ENCODE measurements around the gene RASGRF1. TPM values are rescaled to one million over a fixed set of nuclear protein-coding genes. Genes with fewer than 3 reads are reported as not detected.

The RASGRF1 gene
- total and polyA plus RNA-seq, 9 of the 15 experiments (the other 6 are each of a cell fraction or from before 2014, with no cell fraction given) = 0.03 to 0.58 (median 0.06) TPM; not detected in 1

DNA sequence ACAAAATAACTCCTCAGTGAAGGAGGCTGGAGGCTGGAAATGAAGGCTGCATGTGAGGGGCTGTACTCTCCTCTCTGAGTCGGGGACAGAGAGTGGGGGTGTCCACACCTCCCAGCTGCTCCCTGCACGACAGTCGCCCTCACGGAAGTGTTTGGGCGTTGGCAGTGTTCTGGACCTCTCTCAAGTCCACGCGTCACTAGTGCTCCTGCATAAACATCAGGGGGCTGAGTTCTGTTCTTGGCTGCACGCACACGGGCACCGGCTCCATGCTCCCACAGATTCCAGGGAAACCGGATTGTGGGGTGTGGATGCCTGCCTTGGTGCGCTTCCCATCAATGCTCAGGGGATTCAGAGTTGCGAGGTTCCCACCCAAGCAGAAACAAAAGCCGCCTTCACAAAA lies 7.4 kb downstream of the RASGRF1 start:
- no TSS peak for BruUV-seq (replicated peaks)
- Histone ChIP-seq H3K27ac (ENCODE audit: extremely low read depth, low read depth, low read length) (no peak overlapping the region), H3K79me2 (ENCODE audit: control insufficient read depth, insufficient read depth, low read length) (no peaks in the 10 kb centered on the region), H3K9me1 (ENCODE audit: control insufficient read depth, insufficient read depth, low read length) (no peaks in the 10 kb centered on the region), H2AFZ (ENCODE audit: low read depth, low read length) (no peak overlapping the region), H3K27me3 (ENCODE audit: control insufficient read depth in 2 of 2, insufficient read depth in 2 of 2, low read length in 2 of 2) (peaks cover 0 to 50% of the 10 kb centered on the region in 2 experiments; a peak in 3 of 5 replicates), H3K4me1 (replicated peaks in 1 of 2; ENCODE audit: control insufficient read depth in 2 of 2, insufficient read depth in 2 of 2, low read length in 2 of 2) (no peaks in the 10 kb centered on the region; a peak in 1 of 5 replicates), H3K4me3 (no peak overlapping the region), H3K4me2 (ENCODE audit: insufficient read depth, low read length) (no peak overlapping the region), H3K9ac (ENCODE audit: insufficient read depth in 1 of 2, low read depth in 2 of 2, low read length in 2 of 2) (no peak overlapping the region), H3K9me3 (replicated peaks; ENCODE audit: control insufficient read depth, insufficient read depth, low read depth, low read length) (no peaks in the 10 kb centered on the region), H3K36me3 (ENCODE audit: control insufficient read depth, insufficient read depth, low read length) (no peaks in the 10 kb centered on the region), H4K20me1 (replicated peaks; ENCODE audit: control insufficient read depth, insufficient read depth, low read length) (peaks cover 7% of the 10 kb centered on the region; the same call in 1 of the 2 replicates)
- FAIRE-seq (no peak), DNase-seq (ENCODE audit: extremely low read depth in 1 of 4, low spot score in 3 of 4) (no peak), ATAC-seq (no peak)
- POLR2A ChIA-PET = interaction anchor here (2.1 kb wide), 1 partner anchor 12 kb away, joined by 8 read pairs; no protein-coding TSS in a partner anchor
- in situ Hi-C loops (cut with MboI) = no loop called here
- 0% methylated on average over 12 of the region's 14 CpGs for WGBS (ENCODE audit: insufficient coverage, low coverage, missing lambda C conversion rate)
- intact Hi-C loops (cut with micrococcal nuclease) = no loop called here
- TF ChIP-seq DPF2 (IDR thresholded peaks at IDR 0.05) (no peak), EP300 (IDR thresholded peaks at IDR 0.05; ENCODE audit: low read length) (no peak), ZNF23 (CRISPR knock-in tag; IDR thresholded peaks at IDR 0.05) (no peak), SPI1 (IDR thresholded peaks at IDR 0.05; ENCODE audit: borderline replicate concordance, low read depth, low read length) (no peak), CHD4 (IDR thresholded peaks at IDR 0.05; ENCODE audit: insufficient read depth, insufficient replicate concordance, low read depth, low read length, poor library complexity, severe bottlenecking) (no peak)
- TF ChIP-seq, protein P1, sequence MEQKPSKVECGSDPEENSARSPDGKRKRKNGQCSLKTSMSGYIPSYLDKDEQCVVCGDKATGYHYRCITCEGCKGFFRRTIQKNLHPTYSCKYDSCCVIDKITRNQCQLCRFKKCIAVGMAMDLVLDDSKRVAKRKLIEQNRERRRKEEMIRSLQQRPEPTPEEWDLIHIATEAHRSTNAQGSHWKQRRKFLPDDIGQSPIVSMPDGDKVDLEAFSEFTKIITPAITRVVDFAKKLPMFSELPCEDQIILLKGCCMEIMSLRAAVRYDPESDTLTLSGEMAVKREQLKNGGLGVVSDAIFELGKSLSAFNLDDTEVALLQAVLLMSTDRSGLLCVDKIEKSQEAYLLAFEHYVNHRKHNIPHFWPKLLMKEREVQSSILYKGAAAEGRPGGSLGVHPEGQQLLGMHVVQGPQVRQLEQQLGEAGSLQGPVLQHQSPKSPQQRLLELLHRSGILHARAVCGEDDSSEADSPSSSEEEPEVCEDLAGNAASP (IDR thresholded peaks at IDR 0.05) = no peak
- TF ChIP-seq, protein P2, sequence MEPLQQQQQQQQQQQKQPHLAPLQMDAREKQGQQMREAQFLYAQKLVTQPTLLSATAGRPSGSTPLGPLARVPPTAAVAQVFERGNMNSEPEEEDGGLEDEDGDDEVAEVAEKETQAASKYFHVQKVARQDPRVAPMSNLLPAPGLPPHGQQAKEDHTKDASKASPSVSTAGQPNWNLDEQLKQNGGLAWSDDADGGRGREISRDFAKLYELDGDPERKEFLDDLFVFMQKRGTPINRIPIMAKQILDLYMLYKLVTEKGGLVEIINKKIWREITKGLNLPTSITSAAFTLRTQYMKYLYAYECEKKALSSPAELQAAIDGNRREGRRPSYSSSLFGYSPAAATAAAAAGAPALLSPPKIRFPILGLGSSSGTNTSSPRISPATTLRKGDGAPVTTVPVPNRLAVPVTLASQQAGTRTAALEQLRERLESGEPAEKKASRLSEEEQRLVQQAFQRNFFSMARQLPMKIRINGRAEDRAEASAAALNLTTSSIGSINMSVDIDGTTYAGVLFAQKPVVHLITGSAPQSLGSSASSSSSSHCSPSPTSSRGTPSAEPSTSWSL (CRISPR knock-in tag; IDR thresholded peaks at IDR 0.05; ENCODE audit: borderline replicate concordance) = no peak
- CTCF ChIA-PET (ENCODE audit: low intra/inter-chr PET ratio) = no interaction called here
